Peyer's patch (tissue), 4 donors: ENCODE measurements around the gene PTPN18.

Source experiments
- CTCF ChIP-seq, 6 experiments: fragments of 450-650 bp in 4 of 6; fragments of 200-600 bp in 2 of 6; sonication (generic) in 1 of 6; IDR thresholded peaks; one replicate each; pipeline ENCODE4 v1.5.1; 2017 to 2019; ENCODE audit warnings: antibody characterized with exemption in 6 of 6, mild to moderate bottlenecking in 3 of 6, moderate library complexity in 1 of 6
- POLR2A ChIP-seq, 2 donors: fragments of 450-650 bp; IDR thresholded peaks; one replicate each; pipeline ENCODE4 v1.5.1; 2017; ENCODE audit warnings: antibody characterized with exemption in 2 of 2, mild to moderate bottlenecking in 2 of 2, moderate library complexity in 2 of 2

- TF ChIP-seq CTCF (IDR thresholded peaks at IDR 0.05) (no peak), POLR2A (IDR thresholded peaks at IDR 0.05) (no peak)
These were observed 27.9 kb upstream of the PTPN18 start for GRCh38 chr2:130327703-130328527.
